Amniotic epithelial cell (primary cell): ENCODE measurements around the gene SPAG16.

Experiments used
- DNase-seq: peaks from one replicate; pipeline ENCODE4 v3.0.0-alpha.2; 2010; ENCODE audit warnings: low read depth

Gene SPAG16

GRCh38 chr2:214382229-214382628 is 1098.0 kb downstream of the SPAG16 start:
- DNase-seq = no peak

- DNase-seq = no peak
Measured at GRCh38 chr2:214386720-214387119, 1102.5 kb downstream of the SPAG16 start.

DNA sequence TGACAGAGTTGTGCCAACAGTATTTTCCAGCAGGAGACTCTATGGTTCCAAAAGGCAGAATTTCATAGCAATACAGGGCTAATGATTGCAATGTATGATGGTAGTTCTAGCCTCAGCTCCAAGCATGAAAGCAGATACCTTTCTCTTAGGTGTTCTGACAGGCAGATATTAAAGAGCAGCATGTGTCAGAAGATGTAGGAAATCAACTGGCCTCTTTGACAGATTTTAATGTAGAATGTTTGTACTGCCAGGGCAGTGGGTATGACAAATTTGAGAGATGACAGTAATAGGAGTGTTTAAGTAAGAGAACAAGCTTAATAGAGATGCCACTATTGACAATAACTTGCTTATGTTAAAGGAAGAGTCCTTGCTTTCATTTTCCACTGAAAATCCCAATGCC is 1105.1 kb downstream of the SPAG16 start:
- DNase-seq = no peak

DNA sequence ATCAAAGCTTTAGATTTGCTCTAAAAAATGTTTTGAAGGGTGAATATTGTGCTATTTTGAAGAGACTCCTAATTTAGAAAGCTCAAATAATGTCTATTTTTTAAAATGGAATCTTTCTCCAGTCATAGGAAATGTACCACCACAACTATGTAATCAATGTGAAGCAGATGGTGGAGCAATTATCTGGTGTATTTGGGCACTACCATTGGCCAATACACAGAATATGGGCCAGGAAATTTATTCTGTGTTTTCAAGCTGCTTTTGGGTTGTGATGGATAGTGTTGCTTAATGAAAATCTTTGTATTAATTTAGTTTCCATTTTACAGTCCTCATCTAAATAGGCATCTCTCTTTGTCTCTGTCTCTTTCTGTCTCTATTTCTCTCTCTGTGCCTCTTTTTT is 1109.5 kb downstream of the SPAG16 start:
- no peak for DNase-seq

DNA sequence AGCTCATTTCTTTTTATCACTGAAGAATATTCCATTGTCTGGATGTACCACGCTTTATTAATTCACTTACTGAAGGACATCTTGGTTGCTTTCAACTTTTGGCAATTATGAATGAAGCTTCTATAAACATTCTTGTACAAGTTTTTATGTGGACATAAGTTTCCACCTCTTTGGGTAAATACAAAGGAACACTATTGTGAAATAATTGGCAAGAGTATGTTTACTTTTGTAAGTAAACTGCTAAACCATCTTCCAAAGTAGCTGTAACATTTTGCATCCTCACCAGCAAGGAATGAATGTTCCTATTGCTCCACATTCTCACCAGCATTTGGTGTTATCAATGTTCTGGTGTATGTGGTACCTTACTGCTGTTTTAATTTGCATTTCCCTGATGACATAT is 1110.8 kb downstream of the SPAG16 start:
- no peak for DNase-seq

- no peak for DNase-seq
Measured at GRCh38 chr2:214401580-214401979, 1117.3 kb downstream of the SPAG16 start.

GRCh38 chr2:214410128-214410775 is 1126.0 kb downstream of the SPAG16 start:
- no peak for DNase-seq

DNA sequence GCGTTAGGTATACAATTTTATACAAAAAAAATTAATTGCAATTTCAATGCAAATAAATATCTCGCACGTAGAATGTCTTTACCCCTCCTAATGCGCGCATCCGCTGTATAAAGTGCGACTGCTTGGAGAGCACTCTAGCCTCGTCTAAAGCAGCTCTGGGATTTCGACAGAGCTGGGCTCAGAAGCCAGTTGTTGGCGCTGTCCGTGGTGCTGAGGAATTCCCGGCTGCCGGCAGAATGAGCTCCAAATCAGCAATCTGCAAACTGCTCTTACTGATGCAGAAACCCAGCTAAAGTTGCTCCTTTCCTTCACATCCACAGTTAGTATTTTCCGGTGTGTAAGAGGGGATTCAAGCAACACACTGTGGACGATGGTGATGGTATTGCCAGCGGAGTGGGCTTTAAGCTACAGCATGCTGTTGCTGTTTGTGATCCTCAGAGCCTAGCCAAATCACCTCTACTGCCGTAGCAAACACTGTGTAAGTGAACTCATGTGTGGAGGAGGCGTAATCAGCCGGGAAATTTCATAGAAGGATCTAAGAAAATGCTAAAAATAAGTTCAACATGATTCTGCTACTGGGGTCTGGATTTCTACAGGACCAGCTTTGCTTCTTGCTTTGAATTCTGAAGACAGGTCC is 1126.8 kb downstream of the SPAG16 start, which contains the start of gene VWC2L:
Gene VWC2L, plus strand, starts transcription at position 137 of the 637 bp plus-strand sequence. CDS start 3,140 bp downstream, outside the sequence.
- peak; percentile 56 for DNase-seq

GRCh38 chr2:214412679-214413078 is 1128.4 kb downstream of the SPAG16 start:
- no peak for DNase-seq

GRCh38 chr2:214436470-214436869 is 1152.2 kb downstream of the SPAG16 start:
- no peak for DNase-seq

DNA sequence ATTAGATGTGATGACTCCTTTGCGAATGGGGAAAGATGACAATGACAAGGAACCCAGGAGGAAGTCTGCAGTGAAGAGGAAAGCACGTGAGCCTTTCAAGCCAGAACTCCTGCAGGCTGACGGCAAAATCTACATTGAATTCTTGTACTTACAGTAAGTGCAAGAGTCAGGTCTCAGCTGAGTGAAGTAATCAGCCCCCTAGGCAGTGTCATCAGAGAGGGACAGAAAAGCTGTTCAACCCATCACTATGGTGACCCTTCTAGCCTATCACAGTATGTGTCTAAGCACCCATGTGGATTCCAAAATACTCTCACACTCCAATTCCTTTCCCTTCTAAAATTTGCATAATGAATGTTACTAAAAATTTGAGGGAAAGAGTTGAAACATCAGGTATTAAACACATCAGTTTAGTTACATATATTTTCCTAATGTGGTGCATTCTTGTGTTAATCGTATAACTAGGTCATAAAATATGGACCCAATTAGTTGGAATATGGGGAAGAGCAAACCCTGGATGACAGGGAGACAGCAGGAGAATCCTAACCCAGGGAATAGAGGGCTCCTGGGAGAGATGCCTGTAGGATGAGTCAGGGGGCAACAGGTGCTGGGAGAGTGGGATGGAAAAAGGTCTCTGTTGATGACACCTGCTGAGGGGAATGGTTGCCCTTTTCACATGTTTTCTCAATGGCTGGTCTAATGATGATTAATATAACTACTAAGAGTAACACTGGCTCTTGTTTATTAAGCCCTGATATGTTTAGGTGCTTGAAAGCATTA is 1166.0 kb downstream of the SPAG16 start:
- DNase-seq = no peak

- DNase-seq = no peak
Measured at GRCh38 chr2:214451516-214452275, 1167.4 kb downstream of the SPAG16 start.
